Activated CD4-positive, alpha-beta T cell treated with anti-CD3 and anti-CD28 coated beads, Interleukin-2, amount 10 ng/mL, durations not matched to agents 7 days and 5 days (primary cell): ENCODE data around the gene IDI2. TPM values are rescaled to one million over a fixed set of nuclear protein-coding genes. Genes with fewer than 3 reads are reported as not detected.
"Not testable (repeated sequence)": the region's sequence is repeated elsewhere in the genome, so short reads cannot be mapped to it uniquely, and the experiment has no call there.

Experiments
- CTCF ChIA-PET: fragments of 350-600 bp; sonication (Branson Sonifier 250); formaldehyde crosslinking; loops from one replicate; lab custom pipeline; 2021; ENCODE audit warnings: antibody characterized with exemption; lab: Charles Lee
- POLR2A ChIA-PET: fragments of 350-600 bp; sonication (Branson Sonifier 250); formaldehyde crosslinking; loops from one replicate; lab custom pipeline; 2021; ENCODE audit warnings: antibody characterized with exemption; lab: Charles Lee
- DNase-seq: peaks from one replicate; pipeline ENCODE4 v3.0.0-alpha.2; 2020
- H3K27ac Mint-ChIP-seq: one replicate; pipeline ENCODE4 v1.8.0; 2021; ENCODE audit warnings: mild to moderate bottlenecking, moderate library complexity, mixed read lengths
- H3K27me3 Mint-ChIP-seq: one replicate; pipeline ENCODE4 v1.8.0; 2021; ENCODE audit warnings: mixed read lengths
- H3K36me3 Mint-ChIP-seq: one replicate; pipeline ENCODE4 v1.8.0; 2021; ENCODE audit warnings: low read depth, mixed read lengths
- H3K4me1 Mint-ChIP-seq: one replicate; pipeline ENCODE4 v1.8.0; 2021; ENCODE audit warnings: mixed read lengths
- H3K4me3 Mint-ChIP-seq: one replicate; pipeline ENCODE4 v1.8.0; 2021; ENCODE audit warnings: mild to moderate bottlenecking, moderate library complexity, mixed read lengths
- H3K9me3 Mint-ChIP-seq: one replicate; pipeline ENCODE4 v1.8.0; 2021; ENCODE audit warnings: mixed read lengths
- total RNA-seq, 2 experiments: library from RNA; stranded (reverse); gene quantifications; one replicate each; pipeline ENCODE4 v1.2.3, GENCODE V29; 2021

IDI2 gene
- total RNA-seq, 2 experiments from 2014 or later = not detected

GRCh38 chr10:1022413-1022812, 3.2 kb downstream of the IDI2 start:
- Mint-ChIP-seq H3K9me3 (no peaks in the 10 kb centered on the region), H3K4me3 (no peak overlapping the region), H3K4me1 (no peaks in the 10 kb centered on the region), H3K27ac (no peak overlapping the region), H3K27me3 (no peaks in the 10 kb centered on the region), H3K36me3 (peaks cover 16% of the 10 kb centered on the region)
- no peak for DNase-seq
- POLR2A ChIA-PET = no interaction called here
- CTCF ChIA-PET = no interaction called here

- no peak for DNase-seq
- H3K27ac Mint-ChIP-seq = no peak overlapping the region
- CTCF ChIA-PET = interaction anchor here (1.6 kb wide), 1 partner anchor 14 kb away, joined by 5 read pairs; no protein-coding TSS in a partner anchor
- POLR2A ChIA-PET = no interaction called here
- H3K27me3 Mint-ChIP-seq = no peaks in the 10 kb centered on the region
- peaks cover 28% of the 10 kb centered on the region for H3K36me3 Mint-ChIP-seq
- no peaks in the 10 kb centered on the region for H3K9me3 Mint-ChIP-seq
- H3K4me3 Mint-ChIP-seq = no peak overlapping the region
- no peaks in the 10 kb centered on the region for H3K4me1 Mint-ChIP-seq
These were observed 4.7 kb downstream of the IDI2 start for GRCh38 chr10:1020958-1021357.

GRCh38 chr10:1020460-1020859, 5.2 kb downstream of the IDI2 start:
- Mint-ChIP-seq H3K27me3 (no peaks in the 10 kb centered on the region), H3K27ac (no peak overlapping the region), H3K4me3 (no peak overlapping the region), H3K9me3 (no peaks in the 10 kb centered on the region), H3K4me1 (no peaks in the 10 kb centered on the region), H3K36me3 (peaks cover 32% of the 10 kb centered on the region)
- CTCF ChIA-PET = interaction anchor here (1.1 to 1.6 kb wide), 2 partner anchors 10 to 13 kb away, joined by 4 to 5 read pairs; no protein-coding TSS in a partner anchor
- no peak for DNase-seq
- POLR2A ChIA-PET = no interaction called here

- Mint-ChIP-seq H3K27ac (no peak overlapping the region), H3K4me3 (no peak overlapping the region), H3K4me1 (no peaks in the 10 kb centered on the region), H3K27me3 (no peaks in the 10 kb centered on the region), H3K9me3 (no peaks in the 10 kb centered on the region), H3K36me3 (peaks cover 37% of the 10 kb centered on the region)
- ChIA-PET POLR2A (no interaction called here), CTCF (interaction anchor here (1.1 to 1.6 kb wide), 2 partner anchors 11 to 12 kb away, joined by 4 to 5 read pairs; no protein-coding TSS in a partner anchor)
- DNase-seq = no peak
These were observed 6.3 kb downstream of the IDI2 start for GRCh38 chr10:1019362-1019761.

GRCh38 chr10:1015688-1016087, 10.0 kb downstream of the IDI2 start:
- ChIA-PET CTCF (no interaction called here), POLR2A (no interaction called here)

GRCh38 chr10:1011696-1012095, 14.0 kb downstream of the IDI2 start:
- ChIA-PET POLR2A (no interaction called here), CTCF (no interaction called here)
- Mint-ChIP-seq H3K27me3 (no peaks in the 10 kb centered on the region), H3K27ac (no peak overlapping the region), H3K9me3 (no peaks in the 10 kb centered on the region), H3K4me3 (no peak overlapping the region), H3K36me3 (peaks cover 64% of the 10 kb centered on the region), H3K4me1 (no peaks in the 10 kb centered on the region)
- DNase-seq = no peak

More at GRCh38 chr10:1015688-1016087, 10.0 kb downstream of the IDI2 start:
- H3K27me3 Mint-ChIP-seq = no peaks in the 10 kb centered on the region
- no peak overlapping the region for H3K4me3 Mint-ChIP-seq
- H3K36me3 Mint-ChIP-seq = peaks cover 67% of the 10 kb centered on the region
- DNase-seq = no peak
- H3K27ac Mint-ChIP-seq = no peak overlapping the region
- no peaks in the 10 kb centered on the region for H3K4me1 Mint-ChIP-seq
- no peaks in the 10 kb centered on the region for H3K9me3 Mint-ChIP-seq

GRCh38 chr10:1010703-1011102, 15.0 kb downstream of the IDI2 start:
- no peak overlapping the region for H3K4me3 Mint-ChIP-seq
- H3K36me3 Mint-ChIP-seq = peaks cover 64% of the 10 kb centered on the region
- H3K4me1 Mint-ChIP-seq = no peaks in the 10 kb centered on the region
- no peaks in the 10 kb centered on the region for H3K27me3 Mint-ChIP-seq
- H3K9me3 Mint-ChIP-seq = no peaks in the 10 kb centered on the region
- ChIA-PET CTCF (no interaction called here), POLR2A (no interaction called here)
- DNase-seq = no peak
- H3K27ac Mint-ChIP-seq = no peak overlapping the region

GRCh38 chr10:1009947-1010346, 15.7 kb downstream of the IDI2 start:
- H3K9me3 Mint-ChIP-seq, H3K4me3 Mint-ChIP-seq, H3K27me3 Mint-ChIP-seq, DNase-seq, POLR2A ChIA-PET, H3K4me1 Mint-ChIP-seq, H3K27ac Mint-ChIP-seq: not testable (repeated sequence)
- peaks cover 67% of the 10 kb centered on the region for H3K36me3 Mint-ChIP-seq
- CTCF ChIA-PET = interaction anchor here (0.8 kb wide), 1 partner anchor 17 kb away, joined by 4 read pairs; no protein-coding TSS in a partner anchor

GRCh38 chr10:1009071-1009494, 16.6 kb downstream of the IDI2 start:
- Mint-ChIP-seq H3K27ac (no peak overlapping the region), H3K4me1 (no peaks in the 10 kb centered on the region), H3K36me3 (peaks cover 62% of the 10 kb centered on the region), H3K9me3 (no peaks in the 10 kb centered on the region), H3K27me3 (no peaks in the 10 kb centered on the region), H3K4me3 (no peak overlapping the region)
- POLR2A ChIA-PET = no interaction called here
- no peak for DNase-seq
- CTCF ChIA-PET = no interaction called here

- CTCF ChIA-PET = interaction anchor here (1.3 kb wide), 1 partner anchor 13 kb away, joined by 5 read pairs; no protein-coding TSS in a partner anchor
- Mint-ChIP-seq H3K36me3 (peaks cover 66% of the 10 kb centered on the region), H3K27ac (no peak overlapping the region)
These were observed 18.1 kb downstream of the IDI2 start for GRCh38 chr10:1007583-1007982.

GRCh38 chr10:1006573-1006972, 19.1 kb downstream of the IDI2 start:
- Mint-ChIP-seq H3K9me3 (peaks cover 5% of the 10 kb centered on the region), H3K27ac (no peak overlapping the region), H3K4me1 (no peaks in the 10 kb centered on the region), H3K36me3 (peaks cover 66% of the 10 kb centered on the region), H3K27me3 (no peaks in the 10 kb centered on the region), H3K4me3 (no peak overlapping the region)
- no peak for DNase-seq
- ChIA-PET CTCF (interaction anchor here (1.3 kb wide), 1 partner anchor 14 kb away, joined by 5 read pairs; no protein-coding TSS in a partner anchor), POLR2A (no interaction called here)

More at GRCh38 chr10:1007583-1007982, 18.1 kb downstream of the IDI2 start:
- H3K9me3 Mint-ChIP-seq = peaks cover under 1% of the 10 kb centered on the region
- no peak overlapping the region for H3K4me3 Mint-ChIP-seq
- H3K4me1 Mint-ChIP-seq = no peaks in the 10 kb centered on the region
- POLR2A ChIA-PET = no interaction called here
- H3K27me3 Mint-ChIP-seq = no peaks in the 10 kb centered on the region
- no peak for DNase-seq

- no peaks in the 10 kb centered on the region for H3K4me1 Mint-ChIP-seq
- H3K27ac Mint-ChIP-seq = no peak overlapping the region
- peaks cover 69% of the 10 kb centered on the region for H3K36me3 Mint-ChIP-seq
- H3K4me3 Mint-ChIP-seq = no peak overlapping the region
- ChIA-PET CTCF (interaction anchor here (0.6 to 1.8 kb wide), 7 partner anchors 11 to 106 kb away, joined by 3 to 7 read pairs (median 3); no protein-coding TSS in a partner anchor), POLR2A (no interaction called here)
- DNase-seq = no peak
- H3K27me3 Mint-ChIP-seq = no peaks in the 10 kb centered on the region
- H3K9me3 Mint-ChIP-seq = peaks cover 6% of the 10 kb centered on the region
These were observed 21.6 kb downstream of the IDI2 start for GRCh38 chr10:1003884-1004670.

- ChIA-PET POLR2A (no interaction called here), CTCF (interaction anchor here (0.9 to 1.7 kb wide), 2 partner anchors 10 to 50 kb away, joined by 3 to 7 read pairs; no protein-coding TSS in a partner anchor)
- H3K4me3 Mint-ChIP-seq = no peak overlapping the region
- no peak for DNase-seq
- H3K27ac Mint-ChIP-seq = no peak overlapping the region
- H3K27me3 Mint-ChIP-seq = no peaks in the 10 kb centered on the region
- H3K9me3 Mint-ChIP-seq = peaks cover 6% of the 10 kb centered on the region
- H3K4me1 Mint-ChIP-seq = no peaks in the 10 kb centered on the region
- peaks cover 75% of the 10 kb centered on the region for H3K36me3 Mint-ChIP-seq
These were observed 23.1 kb downstream of the IDI2 start for GRCh38 chr10:1002425-1003006.
